RWPE1 (cell line): ENCODE data around the gene CENPQ.

Source experiments
- CTCF ChIA-PET: fragments of 350-600 bp; sonication (Branson Sonifier 250); formaldehyde crosslinking; extraction: SDS; loops from one replicate; lab custom pipeline; 2021; lab: Yijun Ruan, JAX
- POLR2A ChIA-PET: fragments of 400-600 bp; formaldehyde crosslinking; extraction: SDS; loops from one replicate; lab custom pipeline; 2020; ENCODE audit warnings: antibody characterized with exemption; ENCODE audit not compliant: low non-redundant PET; lab: Yijun Ruan, JAX
- DNase-seq: peaks from one replicate; pipeline ENCODE4 v3.0.0; 2012; ENCODE audit warnings: low spot score
- H3K27ac ChIP-seq: fragments of 450-650 bp; 2 replicates; pipeline ENCODE4 v1.5.1; 2017
- TF ChIP-seq, protein P1 (sequence below): fragments of 450-650 bp; conservative IDR thresholded peaks from 2 replicates; pipeline ENCODE4 v1.5.1; 2017; ENCODE audit warnings: low read depth, mild to moderate bottlenecking

CENPQ gene

GRCh38 chr6:49514571-49515484 lies 51.7 kb downstream of the CENPQ start:
- TF ChIP-seq, protein P1, sequence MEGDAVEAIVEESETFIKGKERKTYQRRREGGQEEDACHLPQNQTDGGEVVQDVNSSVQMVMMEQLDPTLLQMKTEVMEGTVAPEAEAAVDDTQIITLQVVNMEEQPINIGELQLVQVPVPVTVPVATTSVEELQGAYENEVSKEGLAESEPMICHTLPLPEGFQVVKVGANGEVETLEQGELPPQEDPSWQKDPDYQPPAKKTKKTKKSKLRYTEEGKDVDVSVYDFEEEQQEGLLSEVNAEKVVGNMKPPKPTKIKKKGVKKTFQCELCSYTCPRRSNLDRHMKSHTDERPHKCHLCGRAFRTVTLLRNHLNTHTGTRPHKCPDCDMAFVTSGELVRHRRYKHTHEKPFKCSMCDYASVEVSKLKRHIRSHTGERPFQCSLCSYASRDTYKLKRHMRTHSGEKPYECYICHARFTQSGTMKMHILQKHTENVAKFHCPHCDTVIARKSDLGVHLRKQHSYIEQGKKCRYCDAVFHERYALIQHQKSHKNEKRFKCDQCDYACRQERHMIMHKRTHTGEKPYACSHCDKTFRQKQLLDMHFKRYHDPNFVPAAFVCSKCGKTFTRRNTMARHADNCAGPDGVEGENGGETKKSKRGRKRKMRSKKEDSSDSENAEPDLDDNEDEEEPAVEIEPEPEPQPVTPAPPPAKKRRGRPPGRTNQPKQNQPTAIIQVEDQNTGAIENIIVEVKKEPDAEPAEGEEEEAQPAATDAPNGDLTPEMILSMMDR, result no peak
- CTCF ChIA-PET, result no interaction called here
- POLR2A ChIA-PET, result no interaction called here
- no peak overlapping the region for H3K27ac ChIP-seq
- peak; percentile 55 for DNase-seq

DNA sequence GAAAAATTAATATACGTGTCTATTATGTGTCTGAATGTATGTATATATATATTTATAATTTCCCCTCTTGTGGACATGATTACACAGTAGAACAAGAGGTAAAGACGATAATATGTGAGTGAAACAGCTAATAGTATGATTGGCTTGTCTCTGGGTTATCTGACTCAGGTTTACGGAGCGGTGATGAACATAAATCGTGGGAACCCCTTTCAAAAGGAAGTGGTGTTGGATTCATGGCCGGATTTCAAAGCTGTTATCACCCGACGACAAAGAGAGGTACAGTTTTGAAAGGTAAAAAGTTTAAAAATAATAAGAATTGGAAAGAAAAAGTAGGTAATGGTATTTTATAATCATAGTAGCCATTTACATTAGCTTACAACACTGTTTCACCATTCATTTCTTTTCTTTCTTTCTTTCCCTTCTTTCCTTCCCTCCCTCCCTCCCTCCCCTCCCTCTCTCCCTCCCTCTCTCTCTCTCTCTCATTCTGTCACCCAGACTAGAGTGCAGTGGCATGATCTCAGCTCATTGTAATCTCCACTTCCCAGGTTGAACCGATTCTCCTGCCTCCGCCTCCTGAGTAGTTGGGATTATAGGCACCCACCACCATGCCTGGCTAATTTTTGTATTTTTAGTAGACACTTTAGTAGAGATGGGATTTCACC lies 52.4 kb downstream of the CENPQ start:
- DNase-seq, result peak; percentile 34
- CTCF ChIA-PET, result interaction anchor here (1.0 kb wide), 1 partner anchor 17 kb away, joined by 4 read pairs; no protein-coding TSS in a partner anchor
- POLR2A ChIA-PET, result no interaction called here
- H3K27ac ChIP-seq, result no peak overlapping the region
- TF ChIP-seq, protein P1, result no peak

DNA sequence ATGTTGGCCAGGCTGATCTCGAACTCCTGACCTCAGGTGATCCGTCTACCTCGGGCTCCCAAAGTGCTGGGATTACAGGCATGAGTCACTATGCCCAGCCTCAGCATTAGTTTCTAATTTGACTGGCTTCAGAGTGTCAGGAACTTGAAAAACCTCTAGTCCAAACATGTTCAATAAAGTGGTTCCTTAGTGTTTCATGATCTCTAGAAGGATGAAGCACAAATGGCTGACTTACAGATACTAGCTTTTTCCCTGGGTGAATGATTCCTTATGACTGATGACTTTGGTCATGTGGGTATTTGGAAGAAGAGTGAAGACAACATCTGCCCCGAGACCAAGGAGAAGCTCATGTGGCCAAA lies 53.0 kb downstream of the CENPQ start:
- no peak overlapping the region for H3K27ac ChIP-seq
- TF ChIP-seq, protein P1, result no peak
- CTCF ChIA-PET, result interaction anchor here (1.0 kb wide), 1 partner anchor 16 kb away, joined by 4 read pairs; no protein-coding TSS in a partner anchor
- POLR2A ChIA-PET, result no interaction called here
- peak; percentile 15 for DNase-seq

- ChIA-PET POLR2A (no interaction called here), CTCF (interaction anchor here (0.6 kb wide), 1 partner anchor 212 kb away, joined by 3 read pairs; no protein-coding TSS in a partner anchor)
- TF ChIP-seq, protein P1, result no peak
- H3K27ac ChIP-seq, result no peak overlapping the region
- DNase-seq, result no peak
Observed at GRCh38 chr6:49517919-49518318, 54.7 kb downstream of the CENPQ start.

- H3K27ac ChIP-seq, result no peak overlapping the region
- DNase-seq, result no peak
- POLR2A ChIA-PET, result no interaction called here
- TF ChIP-seq, protein P1, result no peak
- CTCF ChIA-PET, result interaction anchor here (1.5 kb wide), 1 partner anchor 87 kb away, joined by 5 read pairs; no protein-coding TSS in a partner anchor
Observed at GRCh38 chr6:49519660-49520059, 56.5 kb downstream of the CENPQ start.

GRCh38 chr6:49522710-49523593 lies 59.8 kb downstream of the CENPQ start:
- TF ChIP-seq, protein P1, result no peak
- ChIA-PET CTCF (interaction anchor here (1.0 kb wide), 1 partner anchor 9 kb away, joined by 3 read pairs; no protein-coding TSS in a partner anchor), POLR2A (no interaction called here)
- no peak overlapping the region for H3K27ac ChIP-seq
- DNase-seq, result no peak
